Measurements from ENCODE around the gene PPP1R7.

PPP1R7 gene

GRCh38 chr2:241201445-241202267, 51.4 kb downstream of the PPP1R7 start:
- TF ChIP-seq CTCF (IDR thresholded peaks at IDR 0.05), result no peak

- no peak for TF ChIP-seq CTCF (IDR thresholded peaks at IDR 0.05)
These were observed 52.0 kb downstream of the PPP1R7 start for GRCh38 chr2:241202268-241202585.

GRCh38 chr2:241202681-241203080, 52.4 kb downstream of the PPP1R7 start:
- TF ChIP-seq CTCF (IDR thresholded peaks at IDR 0.05), result no peak

GRCh38 chr2:241203218-241204009, 53.1 kb downstream of the PPP1R7 start:
- no peak for TF ChIP-seq CTCF (IDR thresholded peaks at IDR 0.05)

- no peak for TF ChIP-seq CTCF (IDR thresholded peaks at IDR 0.05)
These were observed 53.7 kb downstream of the PPP1R7 start for GRCh38 chr2:241204010-241204384.

- TF ChIP-seq CTCF (IDR thresholded peaks at IDR 0.05), result no peak
These were observed 54.2 kb downstream of the PPP1R7 start for GRCh38 chr2:241204490-241204889.

GRCh38 chr2:241205086-241205485, 54.8 kb downstream of the PPP1R7 start:
- no peak for TF ChIP-seq CTCF (IDR thresholded peaks at IDR 0.05)
